SU-DHL-6 (cell line): ENCODE data around the gene SETDB2.

Experiments
- EZH2phosphoT487 ChIP-seq: fragments of 200-600 bp; sonication (generic), shearing (Covaris generic); conservative IDR thresholded peaks from 2 replicates; pipeline ENCODE4 v1.6.1; 2018; ENCODE audit warnings: mild to moderate bottlenecking, antibody characterized with exemption, low read length, moderate library complexity, mixed read lengths
- TF ChIP-seq, protein P1 (sequence below): fragments of 200-600 bp; sonication (generic); IDR thresholded peaks from one replicate; pipeline ENCODE4 v1.5.1; 2017; ENCODE audit warnings: antibody characterized with exemption, mild to moderate bottlenecking, low read length, moderate library complexity; ENCODE audit not compliant: insufficient read depth, poor library complexity, severe bottlenecking

DNA sequence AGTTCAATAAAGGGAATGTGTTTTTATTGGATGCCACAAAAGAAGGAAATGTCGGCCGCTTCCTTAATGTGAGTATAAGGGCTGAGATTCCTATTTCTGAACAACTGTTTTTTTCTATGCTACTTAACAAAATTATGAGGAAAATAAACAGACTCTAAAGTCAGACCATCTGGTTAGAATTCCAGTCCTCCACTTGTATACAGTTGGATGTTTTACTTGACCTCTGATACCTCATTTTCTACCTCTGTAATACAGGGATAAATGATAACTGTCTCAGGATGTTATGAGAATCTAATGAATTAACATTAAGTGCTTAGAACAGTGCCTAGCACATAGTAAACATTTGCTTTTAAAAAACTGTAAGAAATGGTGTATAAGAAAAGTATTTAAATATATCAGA is 44.5 kb downstream of the SETDB2 start:
- TF ChIP-seq, protein P1, sequence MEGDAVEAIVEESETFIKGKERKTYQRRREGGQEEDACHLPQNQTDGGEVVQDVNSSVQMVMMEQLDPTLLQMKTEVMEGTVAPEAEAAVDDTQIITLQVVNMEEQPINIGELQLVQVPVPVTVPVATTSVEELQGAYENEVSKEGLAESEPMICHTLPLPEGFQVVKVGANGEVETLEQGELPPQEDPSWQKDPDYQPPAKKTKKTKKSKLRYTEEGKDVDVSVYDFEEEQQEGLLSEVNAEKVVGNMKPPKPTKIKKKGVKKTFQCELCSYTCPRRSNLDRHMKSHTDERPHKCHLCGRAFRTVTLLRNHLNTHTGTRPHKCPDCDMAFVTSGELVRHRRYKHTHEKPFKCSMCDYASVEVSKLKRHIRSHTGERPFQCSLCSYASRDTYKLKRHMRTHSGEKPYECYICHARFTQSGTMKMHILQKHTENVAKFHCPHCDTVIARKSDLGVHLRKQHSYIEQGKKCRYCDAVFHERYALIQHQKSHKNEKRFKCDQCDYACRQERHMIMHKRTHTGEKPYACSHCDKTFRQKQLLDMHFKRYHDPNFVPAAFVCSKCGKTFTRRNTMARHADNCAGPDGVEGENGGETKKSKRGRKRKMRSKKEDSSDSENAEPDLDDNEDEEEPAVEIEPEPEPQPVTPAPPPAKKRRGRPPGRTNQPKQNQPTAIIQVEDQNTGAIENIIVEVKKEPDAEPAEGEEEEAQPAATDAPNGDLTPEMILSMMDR = no peak
- no peak for TF ChIP-seq EZH2phosphoT487
